Measurements from ENCODE around the gene CACNA2D1. TPM values are rescaled to one million over a fixed set of nuclear protein-coding genes. Genes with fewer than 3 reads are reported as not detected.

CACNA2D1 gene
- total RNA-seq, 1 donor from 2014 or later = 20.7 TPM

DNA sequence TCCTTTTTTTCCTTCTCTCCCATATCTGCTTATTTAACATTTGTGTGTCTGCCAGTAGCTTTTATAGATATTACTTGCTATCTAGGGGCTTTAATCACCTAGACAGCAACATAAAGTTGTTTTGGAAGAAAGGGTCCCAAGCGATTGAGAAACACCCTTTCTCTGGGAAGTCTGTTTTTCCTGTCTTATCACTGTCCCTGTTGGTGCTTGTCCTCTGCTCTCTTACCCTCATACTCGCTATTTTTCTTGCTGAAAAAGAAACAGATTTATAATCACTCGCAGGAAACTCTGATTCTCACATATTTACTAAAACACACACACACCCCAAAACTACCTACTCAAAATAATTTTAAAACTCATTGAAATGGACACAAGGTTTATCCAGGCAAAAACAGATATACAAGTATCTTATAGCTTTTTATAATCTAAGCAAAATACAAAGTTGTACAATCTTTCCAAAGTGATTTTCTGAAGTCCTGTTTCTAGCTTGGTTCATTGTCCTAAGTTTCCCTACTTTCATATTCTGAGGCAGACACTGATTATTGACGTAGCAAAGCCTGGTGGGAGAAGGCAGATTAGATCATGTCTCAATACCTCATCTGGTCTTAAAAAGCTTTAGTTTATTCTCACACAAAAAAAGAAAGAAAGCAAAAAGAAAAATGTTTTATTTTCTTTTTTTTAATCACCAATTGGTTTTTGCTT is 157.3 kb downstream of the CACNA2D1 start:
- peaks cover 1% of the 10 kb centered on the region for H3K27me3 Mint-ChIP-seq (ENCODE audit: unreplicated experiment)

DNA sequence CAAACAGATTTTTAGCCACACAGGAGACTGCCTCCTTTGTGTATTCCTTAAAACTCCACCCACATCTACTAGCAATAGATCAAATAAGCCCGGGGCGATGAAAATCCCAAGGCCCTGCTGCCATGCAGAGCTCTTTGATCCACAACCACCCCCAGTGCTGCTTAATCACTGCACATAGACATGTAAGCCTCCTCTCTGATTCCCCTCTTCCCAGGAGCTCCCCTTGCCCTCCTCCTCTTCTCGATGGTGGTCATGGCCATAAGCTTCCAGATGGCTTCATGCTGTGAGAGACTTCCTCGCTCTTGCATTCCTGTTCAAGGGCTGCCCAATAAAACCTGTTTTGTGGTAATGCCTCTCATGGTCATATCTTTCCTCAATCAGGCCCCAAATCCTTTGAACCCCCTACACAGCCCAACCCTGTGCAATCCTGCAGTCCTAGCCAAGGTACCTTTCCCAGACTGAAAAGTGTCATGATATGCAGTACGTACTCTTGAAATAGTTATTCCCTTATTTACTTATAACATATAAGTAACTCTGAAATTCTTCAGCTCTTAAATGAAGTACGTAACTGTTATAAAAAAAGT is 158.5 kb downstream of the CACNA2D1 start:
- Mint-ChIP-seq H3K4me1 (ENCODE audit: unreplicated experiment) (peaks cover 23% of the 10 kb centered on the region), H3K36me3 (ENCODE audit: low read depth, unreplicated experiment) (no peaks in the 10 kb centered on the region), H3K9me3 (ENCODE audit: unreplicated experiment) (no peaks in the 10 kb centered on the region), H3K27me3 (ENCODE audit: unreplicated experiment) (peaks cover 1% of the 10 kb centered on the region), H3K4me3 (ENCODE audit: unreplicated experiment) (no peak overlapping the region), H3K27ac (ENCODE audit: unreplicated experiment) (peak overlapping the region; percentile 26)
- TF ChIP-seq, protein P1, sequence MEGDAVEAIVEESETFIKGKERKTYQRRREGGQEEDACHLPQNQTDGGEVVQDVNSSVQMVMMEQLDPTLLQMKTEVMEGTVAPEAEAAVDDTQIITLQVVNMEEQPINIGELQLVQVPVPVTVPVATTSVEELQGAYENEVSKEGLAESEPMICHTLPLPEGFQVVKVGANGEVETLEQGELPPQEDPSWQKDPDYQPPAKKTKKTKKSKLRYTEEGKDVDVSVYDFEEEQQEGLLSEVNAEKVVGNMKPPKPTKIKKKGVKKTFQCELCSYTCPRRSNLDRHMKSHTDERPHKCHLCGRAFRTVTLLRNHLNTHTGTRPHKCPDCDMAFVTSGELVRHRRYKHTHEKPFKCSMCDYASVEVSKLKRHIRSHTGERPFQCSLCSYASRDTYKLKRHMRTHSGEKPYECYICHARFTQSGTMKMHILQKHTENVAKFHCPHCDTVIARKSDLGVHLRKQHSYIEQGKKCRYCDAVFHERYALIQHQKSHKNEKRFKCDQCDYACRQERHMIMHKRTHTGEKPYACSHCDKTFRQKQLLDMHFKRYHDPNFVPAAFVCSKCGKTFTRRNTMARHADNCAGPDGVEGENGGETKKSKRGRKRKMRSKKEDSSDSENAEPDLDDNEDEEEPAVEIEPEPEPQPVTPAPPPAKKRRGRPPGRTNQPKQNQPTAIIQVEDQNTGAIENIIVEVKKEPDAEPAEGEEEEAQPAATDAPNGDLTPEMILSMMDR (IDR thresholded peaks at IDR 0.05; ENCODE audit: unreplicated experiment) = no peak
- DNase-seq (ENCODE audit: low spot score) = no peak

More for the DNA sequence above, 157.3 kb downstream of the CACNA2D1 start:
- Mint-ChIP-seq H3K36me3 (ENCODE audit: low read depth, unreplicated experiment) (no peaks in the 10 kb centered on the region), H3K9me3 (ENCODE audit: unreplicated experiment) (no peaks in the 10 kb centered on the region), H3K4me3 (ENCODE audit: unreplicated experiment) (no peak overlapping the region), H3K27ac (ENCODE audit: unreplicated experiment) (peak overlapping the region; percentile 7), H3K4me1 (ENCODE audit: unreplicated experiment) (peaks cover 25% of the 10 kb centered on the region)
- no peak for DNase-seq (ENCODE audit: low spot score)
- TF ChIP-seq, protein P1 (IDR thresholded peaks at IDR 0.05; ENCODE audit: unreplicated experiment) = no peak

DNA sequence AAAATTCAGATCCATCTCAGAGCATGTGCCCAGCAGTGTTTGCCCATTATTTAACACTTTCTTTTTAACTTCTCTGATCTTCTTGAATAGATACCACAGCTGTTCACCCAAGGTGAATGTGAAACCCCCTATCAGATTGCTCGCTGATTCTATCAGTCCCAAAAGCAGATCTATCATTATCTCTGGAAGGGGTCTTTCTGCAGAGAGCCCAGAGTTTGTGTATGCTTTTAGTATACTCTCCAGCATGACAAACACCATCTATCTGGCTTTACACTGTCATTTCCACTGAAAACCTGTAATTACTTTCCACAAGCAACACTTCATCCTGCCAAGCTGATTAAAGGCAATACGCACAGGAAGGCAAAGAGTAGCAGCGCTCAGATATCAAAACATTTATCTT is 168.2 kb downstream of the CACNA2D1 start:
- Mint-ChIP-seq H3K27me3 (ENCODE audit: unreplicated experiment) (no peaks in the 10 kb centered on the region), H3K4me1 (ENCODE audit: unreplicated experiment) (no peaks in the 10 kb centered on the region), H3K36me3 (ENCODE audit: low read depth, unreplicated experiment) (no peaks in the 10 kb centered on the region), H3K27ac (ENCODE audit: unreplicated experiment) (no peak overlapping the region), H3K4me3 (ENCODE audit: unreplicated experiment) (no peak overlapping the region), H3K9me3 (ENCODE audit: unreplicated experiment) (no peaks in the 10 kb centered on the region)
- DNase-seq (ENCODE audit: low spot score) = no peak
- TF ChIP-seq, protein P1 (IDR thresholded peaks at IDR 0.05; ENCODE audit: unreplicated experiment) = no peak

DNA sequence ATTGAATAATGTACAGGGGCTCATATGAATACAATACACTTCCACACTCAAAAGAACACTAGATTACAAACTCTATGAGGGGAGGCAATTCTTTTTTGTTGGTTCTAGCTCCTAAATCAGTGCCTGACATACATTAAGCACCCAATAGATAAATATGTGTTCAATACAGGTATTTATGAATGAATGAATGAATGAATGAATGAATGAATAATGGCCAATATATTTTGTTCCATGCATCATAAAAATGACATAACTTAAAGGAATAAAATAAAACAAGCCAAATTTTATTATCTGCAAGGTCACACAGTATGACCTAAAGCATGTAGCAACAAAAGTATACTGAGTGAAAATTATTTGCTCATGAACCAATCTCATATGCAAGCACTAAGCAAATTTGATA is 168.9 kb downstream of the CACNA2D1 start:
- Mint-ChIP-seq H3K9me3 (ENCODE audit: unreplicated experiment) (no peaks in the 10 kb centered on the region), H3K4me3 (ENCODE audit: unreplicated experiment) (no peak overlapping the region), H3K36me3 (ENCODE audit: low read depth, unreplicated experiment) (no peaks in the 10 kb centered on the region), H3K4me1 (ENCODE audit: unreplicated experiment) (peaks cover 5% of the 10 kb centered on the region), H3K27ac (ENCODE audit: unreplicated experiment) (no peak overlapping the region), H3K27me3 (ENCODE audit: unreplicated experiment) (no peaks in the 10 kb centered on the region)
- TF ChIP-seq, protein P1 (IDR thresholded peaks at IDR 0.05; ENCODE audit: unreplicated experiment) = no peak
- no peak for DNase-seq (ENCODE audit: low spot score)

DNA sequence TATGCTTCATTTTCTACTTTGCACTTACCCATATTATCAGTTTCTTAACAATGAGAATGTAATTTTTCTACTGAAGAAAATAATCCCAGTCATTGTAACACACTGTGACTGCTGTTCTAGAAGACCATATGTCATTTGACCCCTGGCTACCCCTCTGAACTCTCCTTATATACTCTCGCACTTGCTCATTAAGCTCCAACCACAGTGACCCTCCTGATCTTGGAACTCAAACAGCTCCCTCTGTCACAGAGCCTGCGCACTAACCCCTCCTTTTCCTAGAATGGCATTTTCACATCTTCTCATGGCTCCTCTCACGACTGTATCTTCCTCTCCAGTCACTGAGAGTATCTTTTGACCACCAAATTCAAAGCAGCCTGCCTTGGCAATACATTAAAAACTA is 169.7 kb downstream of the CACNA2D1 start:
- Mint-ChIP-seq H3K4me3 (ENCODE audit: unreplicated experiment) (no peak overlapping the region), H3K4me1 (ENCODE audit: unreplicated experiment) (peaks cover 13% of the 10 kb centered on the region), H3K27ac (ENCODE audit: unreplicated experiment) (no peak overlapping the region), H3K27me3 (ENCODE audit: unreplicated experiment) (no peaks in the 10 kb centered on the region), H3K36me3 (ENCODE audit: low read depth, unreplicated experiment) (no peaks in the 10 kb centered on the region), H3K9me3 (ENCODE audit: unreplicated experiment) (no peaks in the 10 kb centered on the region)
- TF ChIP-seq, protein P1 (IDR thresholded peaks at IDR 0.05; ENCODE audit: unreplicated experiment) = no peak
- DNase-seq (ENCODE audit: low spot score) = no peak

Measured in endothelial cell (in vitro differentiated cells).